Stimulated activated CD4-positive, alpha-beta T cell treated with anti-CD3 and anti-CD28 coated beads, Interleukin-2, amount 100 ng/mL, for 24 hours (primary cell): ENCODE data around the gene ILK.

Source experiments
- DNase-seq, 2 donors: peaks; one replicate each; pipeline ENCODE4 v3.0.0-alpha.2; 2020

The ILK gene

DNA sequence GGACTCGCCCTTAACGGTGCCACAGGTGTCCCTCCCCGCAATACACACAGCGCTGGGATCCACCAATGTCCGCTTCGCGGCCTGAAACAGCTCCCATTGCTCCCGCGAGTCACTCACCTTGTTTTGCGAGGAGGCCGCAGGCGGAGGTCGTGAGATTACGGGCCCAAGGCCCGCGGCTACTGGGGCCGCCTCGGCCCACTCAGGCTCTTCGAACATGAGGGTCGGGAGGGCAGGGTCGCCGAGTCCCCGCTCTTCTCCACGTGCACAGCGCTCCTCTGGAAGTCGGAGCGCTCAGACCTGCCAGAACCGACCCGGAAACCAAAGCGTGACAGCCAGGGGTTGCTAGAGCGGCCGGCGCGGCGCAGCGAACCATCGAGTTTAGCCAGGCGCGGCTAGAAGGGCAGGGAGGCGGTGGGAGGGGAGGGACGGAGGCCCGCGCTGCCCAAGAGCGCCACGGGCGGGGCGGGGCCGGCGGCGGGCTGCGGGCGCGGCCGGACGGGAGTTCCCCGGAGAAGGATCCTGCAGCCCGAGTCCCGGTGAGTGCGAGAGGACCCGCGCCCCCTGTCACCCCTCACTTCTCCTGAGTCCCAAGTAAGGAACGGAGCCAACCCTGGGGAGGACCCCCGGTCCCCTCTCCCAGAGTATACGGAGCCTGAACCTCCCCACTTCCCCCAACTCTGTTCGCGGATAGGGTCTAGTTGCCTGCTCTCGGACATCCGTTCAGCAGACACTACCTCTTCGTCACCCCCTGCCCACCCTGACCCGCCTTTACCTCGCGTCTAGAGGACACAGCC lies at the start of gene ILK, which contains the start of gene RRP8:
TSS of gene ILK (plus strand) at position 488 of the 794 bp plus-strand sequence. CDS start 498 bp downstream, outside the sequence.
TSS of gene RRP8 (minus strand) at position 330 of the 794 bp plus-strand sequence. CDS start at position 216, 114 bp downstream.
- peak; percentile 87 to 89 for DNase-seq

DNA sequence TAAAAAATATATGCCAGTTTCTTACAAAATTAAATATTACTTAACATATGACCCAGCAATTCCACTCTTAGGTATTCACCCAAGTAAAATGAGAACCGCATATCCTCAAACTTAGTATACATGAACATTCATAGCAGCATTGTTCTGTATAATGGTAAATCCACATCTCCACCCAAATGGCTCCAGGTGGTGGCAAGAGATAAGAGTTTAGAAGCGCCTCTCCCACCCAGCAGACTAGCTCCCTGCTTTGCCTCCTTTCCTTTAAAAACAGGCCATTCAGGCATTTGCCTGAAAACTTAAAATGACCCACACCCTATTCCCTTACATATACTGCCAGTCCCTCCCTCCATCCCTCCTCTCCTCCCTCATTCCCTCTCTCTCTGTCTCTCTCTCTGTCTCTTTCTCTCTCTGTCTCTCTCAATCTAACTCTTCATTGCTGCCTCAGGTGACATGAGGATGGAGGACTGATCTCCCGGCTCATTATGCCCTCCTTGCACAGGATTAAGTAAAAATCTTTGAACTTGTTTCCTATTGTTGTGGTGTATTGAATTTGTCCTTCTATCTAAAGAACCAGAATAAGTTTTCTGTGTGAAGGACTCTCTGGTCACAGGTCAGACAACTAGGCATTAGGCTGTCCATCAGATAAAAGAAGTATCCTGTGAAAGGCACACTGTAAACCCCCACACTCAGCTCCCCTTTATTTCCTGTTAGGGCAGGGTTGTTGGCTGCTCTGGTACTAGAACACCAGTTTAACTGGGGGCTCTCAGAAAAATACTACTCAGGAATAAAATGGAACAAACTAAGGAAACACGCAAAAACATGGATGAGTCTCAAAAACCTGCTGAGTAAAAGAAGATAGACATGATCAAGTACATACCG lies 48.5 kb upstream of the ILK start:
- no peak for DNase-seq

DNA sequence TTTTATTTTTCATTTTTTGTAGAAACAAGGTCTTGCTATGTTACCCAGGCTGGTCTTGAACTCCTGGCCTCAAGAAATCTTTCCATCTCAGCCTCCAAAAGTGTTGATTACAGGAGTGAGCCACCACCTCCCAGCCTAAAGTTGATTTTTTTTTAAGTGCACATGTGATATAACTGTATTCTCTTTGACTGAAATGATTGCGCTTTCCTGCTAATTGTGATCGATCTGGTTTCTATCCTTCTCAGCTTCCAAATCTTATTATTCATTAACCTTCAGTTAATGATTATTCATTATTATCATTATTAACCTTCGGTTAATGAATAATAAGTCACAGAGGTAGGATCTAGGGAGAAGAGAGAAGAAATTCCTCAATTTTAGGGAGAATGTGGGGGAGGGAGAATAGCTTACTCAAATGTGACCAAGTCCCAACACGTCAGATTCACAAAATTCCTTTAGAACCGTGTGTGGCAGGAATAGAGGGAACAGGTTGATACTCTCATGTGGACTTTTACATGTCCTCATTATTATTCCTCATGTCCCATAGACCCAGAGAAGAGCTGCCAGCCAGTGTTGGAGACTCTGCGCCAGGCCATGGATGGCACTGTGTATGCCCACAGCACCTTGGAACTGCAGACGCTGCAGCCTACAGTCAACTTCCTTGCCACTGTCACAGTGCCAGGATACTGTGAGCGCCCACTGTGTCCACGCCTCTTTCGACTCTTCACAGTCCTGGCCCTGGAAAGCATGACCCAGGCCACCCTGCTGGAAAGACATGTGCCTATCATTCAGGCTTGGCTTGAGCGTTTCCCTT lies 47.2 kb upstream of the ILK start:
- DNase-seq, result no peak

DNA sequence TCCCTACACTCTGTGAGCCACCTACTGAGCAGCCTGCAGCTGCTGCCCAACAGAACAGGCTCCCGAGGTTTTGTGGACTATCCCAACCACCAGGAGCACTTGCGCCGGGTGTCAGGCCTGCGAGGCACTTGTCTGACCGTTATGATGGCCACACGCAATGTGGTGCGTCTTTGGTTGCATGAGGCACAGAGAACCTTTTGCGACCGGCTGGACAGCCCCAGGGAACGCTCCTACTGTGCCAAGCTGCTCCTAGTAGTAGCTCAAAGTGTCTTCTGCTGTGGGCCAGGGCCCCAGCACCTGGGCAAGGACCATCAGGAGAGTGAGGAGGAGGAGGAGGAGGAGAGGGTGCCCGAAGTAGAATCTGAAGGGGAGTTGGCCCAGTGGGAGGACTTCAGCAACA lies 46.5 kb upstream of the ILK start:
- no peak for DNase-seq

DNA sequence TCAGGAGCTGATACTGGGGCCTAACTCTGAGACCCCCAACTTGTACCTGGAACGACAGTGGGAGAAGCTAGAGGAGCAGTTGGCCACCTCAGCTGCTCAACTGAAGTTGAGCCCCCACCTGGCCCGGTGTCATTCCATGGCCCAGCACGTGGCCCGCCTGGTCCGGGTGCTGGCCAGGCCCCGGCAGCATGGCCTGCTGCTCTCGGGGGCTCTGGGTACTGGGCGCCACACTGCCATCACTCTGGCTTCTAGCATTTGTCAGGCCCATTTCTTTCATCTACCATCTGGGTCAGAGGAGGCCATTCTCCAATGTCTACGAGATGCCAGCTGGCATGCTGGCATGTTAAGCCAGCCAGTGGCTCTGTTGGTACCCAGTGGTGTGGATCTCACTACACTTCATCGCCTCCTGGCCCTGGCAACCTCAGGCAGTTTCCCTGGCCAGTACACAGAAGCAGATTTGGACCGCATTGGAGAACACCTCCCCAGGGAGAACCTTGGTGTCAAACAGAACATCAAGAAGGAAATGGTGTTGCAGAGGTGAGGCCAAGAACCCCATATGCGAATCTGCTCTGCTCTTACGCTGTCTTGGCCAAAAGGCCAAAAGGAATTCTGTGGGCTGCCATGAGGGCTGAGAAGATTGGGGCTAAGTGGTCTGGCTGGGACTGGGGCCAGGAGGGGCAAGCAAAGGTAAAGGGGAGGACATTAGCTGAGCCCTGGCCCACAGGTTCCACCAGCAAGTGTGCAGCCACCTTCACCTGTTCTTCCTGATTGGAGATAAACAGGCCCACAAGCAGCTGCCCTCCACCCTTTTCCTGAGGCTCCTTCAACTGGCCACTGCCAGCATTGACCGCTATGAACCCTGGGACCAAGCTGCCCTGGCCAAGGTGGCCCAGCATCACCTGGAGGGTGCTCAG lies 45.6 kb upstream of the ILK start:
- no peak for DNase-seq

DNA sequence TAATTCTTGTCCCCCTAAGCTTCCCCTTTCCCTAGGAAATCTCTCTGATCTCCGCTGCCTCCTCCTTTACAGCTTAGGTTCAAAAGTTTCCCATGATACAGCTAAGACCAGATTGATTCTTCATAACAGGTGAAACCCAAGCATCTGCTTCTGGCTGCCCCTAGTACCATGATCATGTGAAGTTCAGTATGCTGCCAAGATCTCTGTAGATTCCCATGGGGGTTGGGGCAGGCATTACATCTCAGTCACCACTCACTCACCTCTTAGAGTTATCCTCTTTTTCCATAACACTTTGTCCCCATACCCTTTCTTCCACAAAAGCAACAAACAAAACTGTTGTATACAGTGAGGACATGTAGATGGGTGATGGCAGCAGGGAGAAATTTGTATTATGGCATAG lies 44.2 kb upstream of the ILK start:
- DNase-seq, result no peak

DNA sequence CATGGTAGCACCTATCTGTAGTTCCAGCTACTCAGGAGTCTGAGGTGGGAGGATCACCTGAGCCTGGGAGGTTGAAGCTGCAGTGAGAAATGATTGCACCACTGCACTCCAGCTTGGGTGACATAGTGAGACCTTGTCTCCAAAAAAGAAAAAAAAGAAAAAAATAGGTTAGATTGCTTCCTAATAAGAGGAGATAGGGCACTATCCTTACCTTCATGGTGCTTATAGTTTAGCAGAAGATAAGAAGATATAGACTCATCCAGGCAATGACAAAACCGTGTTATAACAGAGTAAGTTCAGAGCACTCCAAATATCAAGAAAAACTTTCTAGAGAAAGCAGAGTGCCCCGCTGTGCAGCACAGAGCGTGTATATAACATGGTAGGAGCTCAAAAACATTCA lies 42.3 kb upstream of the ILK start:
- no peak for DNase-seq

DNA sequence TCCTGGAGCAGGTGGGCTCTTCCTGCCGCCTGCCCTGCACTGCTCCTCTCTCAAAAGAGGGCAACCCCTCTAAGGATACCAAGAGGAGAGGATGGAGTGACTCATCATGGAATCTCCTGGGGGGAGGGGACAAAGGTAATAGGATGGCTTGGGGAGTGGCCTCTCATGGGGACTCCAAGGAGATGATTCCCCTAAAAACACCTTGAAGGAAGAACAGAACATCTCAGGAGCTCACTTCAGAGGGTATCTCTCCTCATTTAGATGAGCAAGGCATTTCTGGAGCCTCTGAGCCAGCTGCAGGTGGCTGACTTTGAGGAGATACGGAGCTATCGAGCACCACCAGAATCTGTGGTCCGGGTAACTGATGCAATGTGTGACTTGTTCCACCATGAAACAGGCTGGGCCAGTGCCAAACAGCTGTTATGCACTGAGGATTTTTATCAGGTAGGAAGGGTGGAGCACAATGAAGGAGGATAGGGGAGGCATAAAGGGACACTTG lies 40.4 kb upstream of the ILK start:
- no peak for DNase-seq

DNA sequence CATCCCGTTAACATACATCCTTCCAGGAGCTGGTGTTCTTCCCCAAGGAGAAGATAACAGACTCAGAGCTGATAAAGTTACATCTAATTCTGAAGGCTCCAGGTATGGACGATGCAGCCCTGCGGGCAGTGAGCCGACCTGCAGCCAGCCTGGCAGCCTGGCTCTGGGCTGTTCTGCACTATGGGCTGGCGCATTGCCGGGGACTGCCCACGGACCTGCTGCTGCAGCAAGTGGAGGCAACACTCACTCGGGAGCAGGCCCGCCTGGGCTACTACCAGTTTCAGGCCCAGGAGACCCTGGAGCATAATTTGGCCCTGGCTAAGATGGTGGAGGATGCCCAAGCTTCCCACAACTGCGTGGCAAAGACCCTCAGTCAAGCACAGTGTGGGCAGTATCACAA lies 39.9 kb upstream of the ILK start:
- no peak for DNase-seq

DNA sequence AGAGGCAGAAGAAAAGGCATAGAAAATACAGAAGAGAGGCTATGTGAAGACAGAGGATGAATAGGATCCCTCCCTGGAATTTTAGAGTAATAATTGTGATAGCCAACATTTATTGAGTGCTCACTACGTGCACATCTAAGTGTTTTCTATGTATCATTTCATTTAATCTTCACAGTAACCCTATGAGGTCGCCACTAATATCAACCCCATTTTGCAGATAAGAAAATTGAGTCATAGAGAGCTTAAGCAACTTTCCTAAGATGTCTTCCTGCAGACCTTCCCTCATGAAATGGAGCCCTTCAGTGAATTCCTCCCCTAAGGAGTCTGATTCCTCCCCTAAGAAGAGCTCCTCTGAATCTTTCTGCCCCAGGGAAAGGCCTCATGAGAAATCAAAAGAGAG lies 38.2 kb upstream of the ILK start:
- DNase-seq, result no peak

DNA sequence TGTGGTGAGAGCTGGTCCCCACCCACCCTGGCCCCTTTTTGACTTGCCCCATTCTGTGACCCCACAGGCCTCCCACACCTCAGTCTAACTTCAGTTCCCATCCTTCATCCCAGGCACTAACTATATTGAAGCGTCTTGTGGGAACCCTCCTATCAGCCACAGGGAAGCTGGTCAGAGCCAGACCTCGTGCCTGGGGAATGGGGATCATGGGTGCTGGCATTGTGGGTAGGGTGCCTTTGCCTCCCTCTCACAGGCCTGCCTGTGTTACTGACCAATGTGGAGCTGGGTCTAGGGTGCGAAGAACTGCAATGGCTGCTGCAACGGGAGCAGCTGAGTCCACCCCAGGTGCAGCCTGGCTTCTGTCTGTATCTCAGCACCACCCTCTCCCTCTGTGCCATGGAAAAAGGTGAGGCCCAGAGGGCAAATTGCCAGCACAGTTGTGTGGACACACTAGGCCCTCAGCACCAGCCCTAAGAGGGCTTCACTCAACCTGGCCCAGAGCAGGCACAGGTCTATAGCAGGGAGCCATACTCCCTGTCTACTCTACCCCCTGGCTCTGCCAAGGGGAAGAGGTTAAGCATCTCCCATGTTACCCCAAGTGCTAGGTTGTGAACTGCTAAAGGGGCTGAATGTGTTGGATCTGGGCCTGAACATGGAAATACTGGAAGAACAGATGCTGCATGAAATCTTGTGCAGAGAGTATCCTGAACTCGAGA lies 37.4 kb upstream of the ILK start:
- no peak for DNase-seq

DNA sequence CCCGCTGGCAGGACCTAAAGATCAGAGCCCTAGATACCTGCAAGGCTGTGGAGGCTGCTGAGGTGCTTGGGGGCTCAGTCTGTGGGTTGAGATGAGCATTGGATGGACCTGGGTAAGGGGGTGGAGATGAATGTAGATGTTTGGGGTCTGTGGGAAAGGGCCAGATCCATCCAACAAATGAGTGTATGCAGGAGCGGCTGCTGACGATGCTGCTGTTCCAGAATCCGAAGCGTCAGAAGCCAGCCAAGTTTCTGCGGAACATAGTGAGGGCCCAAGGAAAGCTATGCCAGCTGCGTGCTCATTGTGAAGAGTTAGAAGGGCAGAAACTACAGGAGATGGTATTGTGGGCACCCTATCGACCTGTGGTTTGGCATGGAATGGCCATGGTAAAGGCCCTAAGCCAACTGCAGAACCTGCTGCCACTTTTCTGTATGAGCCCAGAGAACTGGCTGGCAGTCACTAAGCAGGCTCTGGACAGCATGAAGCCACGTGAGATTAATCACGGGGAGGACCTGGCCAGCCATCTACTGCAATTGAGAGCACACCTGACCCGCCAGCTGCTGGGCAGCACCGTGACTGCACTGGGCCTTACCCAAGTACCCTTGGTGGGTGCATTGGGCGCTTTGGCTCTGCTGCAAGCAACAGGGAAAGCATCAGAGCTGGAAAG lies 36.7 kb upstream of the ILK start:
- no peak for DNase-seq

DNA sequence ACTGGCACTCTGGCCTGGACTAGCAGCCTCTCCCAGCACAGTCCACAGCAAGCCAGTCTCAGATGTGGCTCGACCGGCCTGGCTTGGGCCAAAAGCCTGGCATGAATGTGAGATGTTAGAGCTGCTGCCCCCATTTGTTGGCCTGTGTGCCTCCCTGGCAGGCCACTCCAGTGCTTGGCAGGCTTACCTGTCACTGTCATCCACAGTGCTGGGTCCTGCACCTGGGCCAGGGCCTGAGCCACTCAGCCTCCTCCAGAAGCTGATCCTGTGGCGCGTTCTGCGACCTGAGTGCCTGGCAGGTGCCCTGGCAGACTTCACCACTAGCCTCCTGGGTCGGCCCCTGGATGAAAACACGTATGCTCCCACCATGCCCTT lies 36.2 kb upstream of the ILK start:
- no peak for DNase-seq

DNA sequence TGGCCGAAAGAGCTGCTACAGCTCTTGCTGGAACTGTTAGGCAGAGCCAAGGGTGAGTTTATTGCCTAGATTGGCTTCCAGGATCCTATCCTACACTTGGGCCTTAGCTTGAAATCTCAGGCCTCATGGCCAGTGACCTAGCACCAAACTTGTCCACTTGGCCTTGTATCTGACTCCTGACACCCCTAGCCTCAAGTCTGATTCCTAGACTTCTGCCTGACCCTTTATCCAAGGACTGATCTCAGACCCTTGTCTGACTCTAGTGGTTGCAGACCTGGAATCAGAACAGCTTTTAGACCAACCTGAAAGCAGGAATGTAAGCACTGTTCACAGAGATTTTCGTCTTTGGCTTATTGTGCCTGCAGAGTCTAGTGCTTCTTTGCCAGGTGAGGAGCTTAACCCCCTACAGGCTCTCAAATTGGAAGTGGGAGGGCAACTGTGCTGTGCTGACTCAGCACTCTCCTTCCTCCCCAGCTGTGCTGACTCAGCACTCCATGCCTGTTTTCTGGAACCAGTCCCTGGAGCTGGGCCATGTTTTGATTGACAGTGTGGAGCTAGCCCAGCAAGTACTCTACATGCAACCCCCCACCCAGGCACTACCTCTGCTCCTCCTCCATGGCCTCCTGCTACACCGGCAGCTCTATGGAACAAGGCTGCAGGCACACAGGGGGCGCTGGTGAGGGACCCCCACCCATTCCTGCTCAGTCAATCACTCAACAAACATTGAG lies 35.2 kb upstream of the ILK start:
- no peak for DNase-seq

DNA sequence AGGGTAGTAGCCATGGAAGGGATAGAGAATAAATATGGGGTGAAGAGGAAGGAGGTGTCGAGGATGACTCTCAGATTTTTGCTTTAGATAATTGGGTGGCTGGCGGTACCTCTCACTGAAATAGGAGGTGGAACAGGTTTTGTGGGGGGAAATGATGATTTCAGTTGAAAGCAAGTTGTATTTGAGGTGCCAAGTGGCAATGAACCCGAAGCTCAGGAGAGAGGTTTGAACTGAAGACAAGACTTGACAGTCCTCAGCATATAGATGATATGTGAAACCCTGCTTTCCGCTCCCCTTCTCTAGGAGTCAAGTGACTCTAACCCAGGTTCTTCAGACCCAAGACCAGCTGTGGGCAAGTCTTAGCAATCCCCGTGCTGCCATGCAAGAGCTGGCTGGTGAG lies 33.9 kb upstream of the ILK start:
- DNase-seq, result no peak

DNA sequence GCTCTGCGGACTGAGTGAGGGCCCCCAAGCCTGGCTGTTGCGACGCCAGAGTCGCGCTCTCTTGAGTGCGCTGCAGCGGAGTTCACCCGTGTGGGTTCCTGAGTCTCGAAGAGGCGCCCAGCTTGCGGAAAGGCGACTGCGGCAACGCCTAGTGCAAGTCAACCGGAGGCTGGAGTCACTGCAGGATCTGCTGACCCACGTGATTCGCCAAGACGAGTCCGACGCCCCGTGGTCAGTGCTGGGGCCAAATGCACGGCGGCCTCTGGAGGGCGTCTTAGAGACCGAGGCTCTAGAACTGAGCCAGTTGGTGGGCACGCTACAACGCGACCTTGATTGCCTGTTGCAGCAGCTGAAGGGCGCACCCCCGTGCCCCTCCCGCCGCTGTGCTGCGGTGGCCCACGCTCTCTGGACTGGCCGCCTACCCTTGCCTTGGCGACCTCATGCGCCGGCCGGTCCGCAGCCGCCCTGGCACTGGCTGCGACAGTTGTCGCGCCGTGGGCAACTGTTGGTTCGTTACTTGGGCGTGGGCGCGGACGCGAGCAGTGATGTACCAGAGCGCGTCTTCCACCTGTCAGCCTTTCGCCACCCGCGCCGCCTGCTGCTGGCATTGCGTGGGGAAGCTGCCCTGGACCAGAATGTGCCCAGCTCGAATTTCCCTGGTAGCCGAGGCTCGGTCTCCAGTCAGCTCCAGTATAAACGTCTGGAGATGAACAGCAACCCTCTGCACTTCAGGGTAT lies 32.7 kb upstream of the ILK start:
- no peak for DNase-seq

DNA sequence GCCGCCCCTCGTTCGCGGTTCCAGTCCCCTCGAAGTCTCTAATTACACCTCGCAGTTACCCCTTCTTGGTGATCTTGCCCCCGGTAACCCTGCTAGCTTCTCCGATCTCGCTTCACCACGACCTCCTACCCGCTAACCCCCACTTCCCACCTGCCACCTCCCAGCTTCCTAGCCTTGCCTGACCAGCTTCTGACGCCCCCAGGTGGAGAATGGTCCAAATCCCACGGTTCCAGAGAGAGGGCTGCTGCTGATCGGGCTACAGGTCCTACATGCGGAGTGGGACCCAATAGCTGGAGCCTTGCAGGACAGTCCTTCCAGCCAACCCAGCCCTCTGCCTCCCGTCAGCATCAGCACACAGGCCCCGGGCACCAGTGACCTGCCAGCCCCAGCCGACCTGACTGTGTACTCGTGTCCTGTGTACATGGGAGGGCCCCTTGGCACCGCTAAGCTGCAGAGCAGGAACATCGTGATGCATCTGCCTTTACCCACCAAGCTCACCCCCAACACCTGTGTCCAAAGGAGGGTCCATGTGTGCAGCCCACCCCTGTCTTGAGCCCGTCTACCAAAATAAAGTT lies 32.1 kb upstream of the ILK start:
- no peak for DNase-seq

DNA sequence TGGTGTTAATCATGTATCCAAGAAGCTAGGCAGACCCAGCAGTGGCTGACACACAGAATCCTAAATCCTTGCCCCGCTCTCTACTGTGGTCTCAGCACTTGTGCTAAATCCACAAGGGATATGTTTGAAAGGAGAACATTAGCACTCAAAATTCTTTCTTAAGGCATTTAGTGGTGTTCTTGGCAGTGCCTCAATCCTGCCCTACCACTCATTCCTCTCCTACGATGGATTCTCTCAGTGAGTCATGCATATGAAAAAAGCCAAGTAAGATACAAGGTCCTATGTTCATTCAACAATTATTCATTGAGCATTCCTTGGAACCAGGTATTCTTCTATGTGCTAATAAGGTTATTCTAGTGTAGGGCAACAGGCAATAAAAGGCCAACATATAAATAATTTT lies 31.4 kb upstream of the ILK start:
- DNase-seq, result no peak
